HepG2 (cell line): ENCODE measurements around the gene NRG2. TPM values are rescaled to one million over a fixed set of nuclear protein-coding genes. Genes with fewer than 3 reads are reported as not detected.

Experiments used
- ATAC-seq: fragments of 200-7000 bp; cut with Tn5 transposase; 3 replicates; pipeline ENCODE4 v1.9.1; 2020; ENCODE audit warnings: mild to moderate bottlenecking, moderate library complexity
- BruUV-seq: library from RNA; stranded (reverse); fragments of 400-500 nt; replicated peaks from 2 replicates; lab custom pipeline; 2021; lab: Mats Ljungman, UMichigan
- CTCF ChIA-PET: fragments of 300-600 bp; formaldehyde crosslinking; extraction: SDS; loops from one replicate; lab custom pipeline; 2021; ENCODE audit warnings: low total read pairs, inconsistent platforms, low intra/inter-chr PET ratio; lab: Yijun Ruan, JAX
- POLR2A ChIA-PET: fragments of 350-600 bp; sonication (Branson Sonifier 250); formaldehyde crosslinking; loops from one replicate; lab custom pipeline; 2020; ENCODE audit warnings: antibody characterized with exemption, inconsistent platforms; lab: Yijun Ruan, JAX
- DNase-seq: peaks from one replicate; pipeline ENCODE4 v3.0.0-alpha.2; 2015; ENCODE audit warnings: low spot score
- FAIRE-seq: peaks from 3 replicates; lab custom pipeline; 2011; peaks lifted over from hg19 to GRCh38; lab: Jason Lieb, UNC
- H2AFZ ChIP-seq: one replicate; pipeline ENCODE4 v1.6.1; 2011; ENCODE audit warnings: low read length, inconsistent platforms
- H3K27ac ChIP-seq: fragments of 300-600 bp; 3 replicates; pipeline ENCODE4 v1.8.0; 2011; ENCODE audit warnings: mixed run types, mild to moderate bottlenecking, mixed read lengths, low read length, inconsistent platforms; ENCODE audit not compliant: insufficient read depth; ENCODE audit errors: extremely low read length
- H3K27me3 ChIP-seq, 2 experiments: fragments of 200-600 bp in 1 of 2; 2 replicates in 1 of 2; 3 replicates in 1 of 2; pipeline versions ENCODE4 v1.6.0 to v1.8.0; 2011; ENCODE audit warnings: low read length in 2 of 2, mild to moderate bottlenecking in 2 of 2, moderate library complexity in 2 of 2, inconsistent platforms in 1 of 2; ENCODE audit not compliant: insufficient read depth in 2 of 2, control insufficient read depth in 1 of 2
- H3K36me3 ChIP-seq, 2 experiments: fragments of 200-600 bp in 1 of 2; replicated peaks in 1 of 2; 2 replicates in 1 of 2; 3 replicates in 1 of 2; pipeline versions ENCODE4 v1.5.1 to v1.8.0; 2011; ENCODE audit warnings: low read length in 2 of 2, inconsistent platforms in 1 of 2; ENCODE audit not compliant: insufficient read depth in 2 of 2, control insufficient read depth in 1 of 2
- H3K4me1 ChIP-seq: 2 replicates; pipeline ENCODE4 v1.5.1; 2012; ENCODE audit warnings: low read length, inconsistent platforms; ENCODE audit not compliant: insufficient read depth
- H3K4me2 ChIP-seq: 2 replicates; pipeline ENCODE4 v1.6.0; 2011; ENCODE audit warnings: low read depth, low read length, inconsistent platforms
- H3K4me3 ChIP-seq, 3 experiments: fragments of 200-600 bp in 1 of 3; sonication (generic), shearing (Covaris generic) in 1 of 3; replicated peaks in 1 of 3; 2 replicates each; pipeline ENCODE4 v1.5.1; 2011 to 2016; ENCODE audit warnings: low read length in 3 of 3, inconsistent platforms in 2 of 3, low read depth in 2 of 3, mild to moderate bottlenecking in 2 of 3, control low read depth in 1 of 3, mixed read lengths in 1 of 3; ENCODE audit not compliant: insufficient read depth in 1 of 3
- H3K79me2 ChIP-seq: one replicate; pipeline ENCODE4 v1.6.1; 2011; ENCODE audit warnings: low read length, inconsistent platforms; ENCODE audit not compliant: insufficient read depth
- H3K9ac ChIP-seq: 2 replicates; pipeline ENCODE4 v1.6.0; 2011; ENCODE audit warnings: mild to moderate bottlenecking, low read depth, low read length, inconsistent platforms; ENCODE audit not compliant: insufficient read depth
- H3K9me3 ChIP-seq: 2 replicates; pipeline ENCODE4 v1.5.1; 2012; ENCODE audit warnings: mild to moderate bottlenecking, low read length
- H4K20me1 ChIP-seq: 2 replicates; pipeline ENCODE4 v1.6.0; 2011; ENCODE audit warnings: inconsistent platforms, mild to moderate bottlenecking, low read length, moderate library complexity; ENCODE audit not compliant: insufficient read depth
- HNF4A ChIP-seq: sonication (generic); formaldehyde crosslinking; IDR thresholded peaks from 2 replicates; pipeline ENCODE4 v1.4.0; 2020; ENCODE audit warnings: missing genetic modification reagents
- MATR3 ChIP-seq: sonication (generic); formaldehyde crosslinking; IDR thresholded peaks from 2 replicates; pipeline ENCODE4 v1.4.0; 2020; ENCODE audit warnings: missing genetic modification reagents
- PHF21A ChIP-seq: sonication (generic); formaldehyde crosslinking; IDR thresholded peaks from 2 replicates; pipeline ENCODE4 v1.5.0; 2020; ENCODE audit warnings: mild to moderate bottlenecking, missing genetic modification reagents
- RFX3 ChIP-seq: IDR thresholded peaks from 2 replicates; pipeline ENCODE4 v1.6.1; 2016; ENCODE audit warnings: missing biosample characterization, missing genetic modification reagents
- TRIM24 ChIP-seq: sonication (generic); formaldehyde crosslinking; IDR thresholded peaks from 2 replicates; pipeline ENCODE4 v1.8.0; 2022; ENCODE audit warnings: mild to moderate bottlenecking, missing genetic modification reagents
- ZNF24 ChIP-seq: fragments of 450-650 bp; IDR thresholded peaks from 2 replicates; pipeline ENCODE4 v1.6.1; 2017; ENCODE audit warnings: antibody characterized with exemption, mild to moderate bottlenecking
- WGBS: methylation state at CpG from one replicate; pipeline ENCODE4 v1.1.6; 2017; ENCODE audit warnings: low lambda C conversion rate; 5-methylcytosine and 5-hydroxymethylcytosine counted together
- in situ Hi-C: cut with HindIII; loops from 2 replicates; pipeline ENCODE4 v1.10.0; 2017; ENCODE audit warnings: low pct_unique_long_range_greater_than_20kb; ENCODE audit not compliant: extremely low pct_ligation_motif_present
- intact Hi-C: fragments of 100-400 bp; cut with micrococcal nuclease; formaldehyde crosslinking; loops from one replicate; pipeline ENCODE4 v1.10.0; 2022; ENCODE audit not compliant: unreplicated experiment
- polyA plus RNA-seq, 8 experiments: library from polyadenylated mRNA; depleted of rRNA in 3 of 8; stranded (reverse) in 7 of 8; unstranded in 1 of 8; fragments of >200 nt; fragmentation: Illumina TruSeq in 4 of 8; extraction: Trizol in 4 of 8; gene quantifications; 2 replicates each; pipeline versions ENCODE4 v1.2.1 to v1.2.3, GENCODE V29; 2011 to 2016; ENCODE audit warnings: low read depth in 4 of 8, missing spikeins in 1 of 8, mixed read lengths in 1 of 8; ENCODE audit not compliant: insufficient read depth in 1 of 8
- total RNA-seq, 5 experiments: library from RNA; depleted of rRNA; stranded (reverse); fragments of >200 nt; fragmentation: Illumina TruSeq; extraction: Trizol; gene quantifications; 2 replicates each; pipeline ENCODE4 v1.2.3, GENCODE V29; 2016; ENCODE audit warnings: low read depth in 1 of 5
- TF ChIP-seq, protein P1 (sequence below): sonication (generic); formaldehyde crosslinking; IDR thresholded peaks from 2 replicates; pipeline ENCODE4 v1.4.0; 2020; ENCODE audit warnings: low read depth, mild to moderate bottlenecking, missing genetic modification reagents
- TF ChIP-seq, protein P2 (sequence below), 2 experiments: IDR thresholded peaks; 2 replicates each; pipeline ENCODE4 v1.6.1; 2011 to 2012; ENCODE audit warnings: low read length in 2 of 2, borderline replicate concordance in 1 of 2, low read depth in 1 of 2, mild to moderate bottlenecking in 1 of 2, moderate library complexity in 1 of 2
- TF ChIP-seq, protein P3 (sequence below): sonication (generic); formaldehyde crosslinking; IDR thresholded peaks from 2 replicates; pipeline ENCODE4 v1.8.0; 2022; ENCODE audit warnings: mild to moderate bottlenecking, missing genetic modification reagents; ENCODE audit not compliant: insufficient replicate concordance
- TF ChIP-seq, protein P4 (sequence below): sonication (generic); formaldehyde crosslinking; IDR thresholded peaks from 2 replicates; pipeline ENCODE4 v1.4.0; 2020; ENCODE audit warnings: missing genetic modification reagents

NRG2 gene
- total and polyA plus RNA-seq, 2 of the 13 experiments (the other 11 are each of a cell fraction or from before 2014, with no cell fraction given) = not detected

DNA sequence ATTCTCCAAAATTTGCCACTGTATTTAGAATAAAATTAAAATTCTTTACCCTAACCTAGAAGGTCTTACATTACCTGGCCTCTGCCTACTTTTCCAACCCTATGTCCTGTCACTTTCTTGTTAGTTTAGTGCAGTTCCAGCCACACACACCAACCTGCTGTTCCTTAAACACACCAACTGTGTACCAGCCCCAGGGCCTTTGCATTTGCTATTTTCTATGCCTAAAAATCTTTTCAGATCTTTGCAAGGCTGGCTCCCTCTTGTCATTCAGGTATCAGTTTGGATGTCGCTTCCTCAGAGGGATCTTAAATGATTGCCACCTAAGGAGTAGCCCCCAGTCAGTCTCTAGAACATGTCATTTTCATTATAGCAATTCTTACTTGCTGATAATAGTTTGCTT, 17.7 kb upstream of the NRG2 start:
- no peak overlapping the region for H3K9ac ChIP-seq
- no peak for ATAC-seq
- TF ChIP-seq, protein P1, sequence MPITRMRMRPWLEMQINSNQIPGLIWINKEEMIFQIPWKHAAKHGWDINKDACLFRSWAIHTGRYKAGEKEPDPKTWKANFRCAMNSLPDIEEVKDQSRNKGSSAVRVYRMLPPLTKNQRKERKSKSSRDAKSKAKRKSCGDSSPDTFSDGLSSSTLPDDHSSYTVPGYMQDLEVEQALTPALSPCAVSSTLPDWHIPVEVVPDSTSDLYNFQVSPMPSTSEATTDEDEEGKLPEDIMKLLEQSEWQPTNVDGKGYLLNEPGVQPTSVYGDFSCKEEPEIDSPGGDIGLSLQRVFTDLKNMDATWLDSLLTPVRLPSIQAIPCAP = no peak
- TF ChIP-seq HNF4A (CRISPR knock-in tag) (no peak), RFX3 (no peak), TRIM24 (CRISPR knock-in tag) (no peak), MATR3 (no peak), PHF21A (CRISPR knock-in tag) (no peak), ZNF24 (no peak)
- TF ChIP-seq, protein P2, sequence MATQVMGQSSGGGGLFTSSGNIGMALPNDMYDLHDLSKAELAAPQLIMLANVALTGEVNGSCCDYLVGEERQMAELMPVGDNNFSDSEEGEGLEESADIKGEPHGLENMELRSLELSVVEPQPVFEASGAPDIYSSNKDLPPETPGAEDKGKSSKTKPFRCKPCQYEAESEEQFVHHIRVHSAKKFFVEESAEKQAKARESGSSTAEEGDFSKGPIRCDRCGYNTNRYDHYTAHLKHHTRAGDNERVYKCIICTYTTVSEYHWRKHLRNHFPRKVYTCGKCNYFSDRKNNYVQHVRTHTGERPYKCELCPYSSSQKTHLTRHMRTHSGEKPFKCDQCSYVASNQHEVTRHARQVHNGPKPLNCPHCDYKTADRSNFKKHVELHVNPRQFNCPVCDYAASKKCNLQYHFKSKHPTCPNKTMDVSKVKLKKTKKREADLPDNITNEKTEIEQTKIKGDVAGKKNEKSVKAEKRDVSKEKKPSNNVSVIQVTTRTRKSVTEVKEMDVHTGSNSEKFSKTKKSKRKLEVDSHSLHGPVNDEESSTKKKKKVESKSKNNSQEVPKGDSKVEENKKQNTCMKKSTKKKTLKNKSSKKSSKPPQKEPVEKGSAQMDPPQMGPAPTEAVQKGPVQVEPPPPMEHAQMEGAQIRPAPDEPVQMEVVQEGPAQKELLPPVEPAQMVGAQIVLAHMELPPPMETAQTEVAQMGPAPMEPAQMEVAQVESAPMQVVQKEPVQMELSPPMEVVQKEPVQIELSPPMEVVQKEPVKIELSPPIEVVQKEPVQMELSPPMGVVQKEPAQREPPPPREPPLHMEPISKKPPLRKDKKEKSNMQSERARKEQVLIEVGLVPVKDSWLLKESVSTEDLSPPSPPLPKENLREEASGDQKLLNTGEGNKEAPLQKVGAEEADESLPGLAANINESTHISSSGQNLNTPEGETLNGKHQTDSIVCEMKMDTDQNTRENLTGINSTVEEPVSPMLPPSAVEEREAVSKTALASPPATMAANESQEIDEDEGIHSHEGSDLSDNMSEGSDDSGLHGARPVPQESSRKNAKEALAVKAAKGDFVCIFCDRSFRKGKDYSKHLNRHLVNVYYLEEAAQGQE (IDR thresholded peaks at IDR 0.05; ENCODE audit: borderline replicate concordance in 1 of 2, low read depth in 1 of 2, low read length in 2 of 2) = no peak
- TF ChIP-seq, protein P3, sequence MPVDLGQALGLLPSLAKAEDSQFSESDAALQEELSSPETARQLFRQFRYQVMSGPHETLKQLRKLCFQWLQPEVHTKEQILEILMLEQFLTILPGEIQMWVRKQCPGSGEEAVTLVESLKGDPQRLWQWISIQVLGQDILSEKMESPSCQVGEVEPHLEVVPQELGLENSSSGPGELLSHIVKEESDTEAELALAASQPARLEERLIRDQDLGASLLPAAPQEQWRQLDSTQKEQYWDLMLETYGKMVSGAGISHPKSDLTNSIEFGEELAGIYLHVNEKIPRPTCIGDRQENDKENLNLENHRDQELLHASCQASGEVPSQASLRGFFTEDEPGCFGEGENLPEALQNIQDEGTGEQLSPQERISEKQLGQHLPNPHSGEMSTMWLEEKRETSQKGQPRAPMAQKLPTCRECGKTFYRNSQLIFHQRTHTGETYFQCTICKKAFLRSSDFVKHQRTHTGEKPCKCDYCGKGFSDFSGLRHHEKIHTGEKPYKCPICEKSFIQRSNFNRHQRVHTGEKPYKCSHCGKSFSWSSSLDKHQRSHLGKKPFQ (CRISPR knock-in tag) = no peak
- TF ChIP-seq, protein P4, sequence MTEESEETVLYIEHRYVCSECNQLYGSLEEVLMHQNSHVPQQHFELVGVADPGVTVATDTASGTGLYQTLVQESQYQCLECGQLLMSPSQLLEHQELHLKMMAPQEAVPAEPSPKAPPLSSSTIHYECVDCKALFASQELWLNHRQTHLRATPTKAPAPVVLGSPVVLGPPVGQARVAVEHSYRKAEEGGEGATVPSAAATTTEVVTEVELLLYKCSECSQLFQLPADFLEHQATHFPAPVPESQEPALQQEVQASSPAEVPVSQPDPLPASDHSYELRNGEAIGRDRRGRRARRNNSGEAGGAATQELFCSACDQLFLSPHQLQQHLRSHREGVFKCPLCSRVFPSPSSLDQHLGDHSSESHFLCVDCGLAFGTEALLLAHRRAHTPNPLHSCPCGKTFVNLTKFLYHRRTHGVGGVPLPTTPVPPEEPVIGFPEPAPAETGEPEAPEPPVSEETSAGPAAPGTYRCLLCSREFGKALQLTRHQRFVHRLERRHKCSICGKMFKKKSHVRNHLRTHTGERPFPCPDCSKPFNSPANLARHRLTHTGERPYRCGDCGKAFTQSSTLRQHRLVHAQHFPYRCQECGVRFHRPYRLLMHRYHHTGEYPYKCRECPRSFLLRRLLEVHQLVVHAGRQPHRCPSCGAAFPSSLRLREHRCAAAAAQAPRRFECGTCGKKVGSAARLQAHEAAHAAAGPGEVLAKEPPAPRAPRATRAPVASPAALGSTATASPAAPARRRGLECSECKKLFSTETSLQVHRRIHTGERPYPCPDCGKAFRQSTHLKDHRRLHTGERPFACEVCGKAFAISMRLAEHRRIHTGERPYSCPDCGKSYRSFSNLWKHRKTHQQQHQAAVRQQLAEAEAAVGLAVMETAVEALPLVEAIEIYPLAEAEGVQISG = no peak

More for the DNA sequence above, 17.7 kb upstream of the NRG2 start:
- FAIRE-seq = no peak
- Histone ChIP-seq H3K27ac (no peak overlapping the region), H2AFZ (no peak overlapping the region), H4K20me1 (no peaks in the 10 kb centered on the region), H3K9me3 (no peaks in the 10 kb centered on the region), H3K36me3 (no peaks in the 10 kb centered on the region), H3K79me2 (no peaks in the 10 kb centered on the region), H3K27me3 (peaks cover 1 to 35% of the 10 kb centered on the region in 2 experiments; a peak in 4 of 5 replicates), H3K4me1 (no peaks in the 10 kb centered on the region), H3K4me3 (no peak overlapping the region), H3K4me2 (no peak overlapping the region)
- in situ Hi-C loops = no loop called here
- ChIA-PET CTCF (no interaction called here), POLR2A (no interaction called here)
- intact Hi-C loops = no loop called here
- WGBS = 5% methylated on average over 1 of the region's 1 CpG
- no peak for DNase-seq
- BruUV-seq = no TSS peak
